Liver (tissue), 9 donors: ENCODE results near the gene FSIP2. TPM values are rescaled to one million over a fixed set of nuclear protein-coding genes. Genes with fewer than 3 reads are reported as not detected.

Experiments used
- DNase-seq: peaks from one replicate; pipeline ENCODE4 v3.0.0-alpha.2; 2017; ENCODE audit warnings: low spot score
- H3K27ac ChIP-seq, 2 donors: one replicate each; pipeline ENCODE4 v1.7.0; 2013; ENCODE audit warnings: inconsistent platforms in 2 of 2, low read length in 2 of 2, control low read depth in 1 of 2, low read depth in 1 of 2, mild to moderate bottlenecking in 1 of 2
- H3K27me3 ChIP-seq, 4 donors: one replicate each; pipeline versions ENCODE4 v1.6.1 to v1.7.0; 2013; ENCODE audit warnings: low read length in 3 of 4, inconsistent platforms in 1 of 4, mild to moderate bottlenecking in 1 of 4, moderate library complexity in 1 of 4; ENCODE audit not compliant: control insufficient read depth in 4 of 4, insufficient read depth in 4 of 4
- H3K36me3 ChIP-seq, 4 donors: one replicate each; pipeline versions ENCODE4 v1.6.1 to v1.7.0; 2013; ENCODE audit warnings: low read length in 3 of 4, mild to moderate bottlenecking in 3 of 4, low read depth in 1 of 4, moderate library complexity in 1 of 4; ENCODE audit not compliant: control insufficient read depth in 4 of 4, insufficient read depth in 3 of 4
- H3K4me1 ChIP-seq, 4 donors: one replicate each; pipeline versions ENCODE4 v1.6.1 to v1.7.0; 2013; ENCODE audit warnings: low read length in 3 of 4, mild to moderate bottlenecking in 3 of 4, moderate library complexity in 1 of 4; ENCODE audit not compliant: control insufficient read depth in 4 of 4, insufficient read depth in 4 of 4
- H3K4me3 ChIP-seq, 3 donors: one replicate each; pipeline versions ENCODE4 v1.6.1 to v1.7.0; 2013; ENCODE audit warnings: low read length in 3 of 3, control low read depth in 1 of 3, low read depth in 1 of 3, mild to moderate bottlenecking in 1 of 3
- H3K9ac ChIP-seq, 2 donors: one replicate each; pipeline ENCODE4 v1.7.0; 2013; ENCODE audit warnings: low read length in 2 of 2, mild to moderate bottlenecking in 2 of 2, moderate library complexity in 2 of 2, control low read depth in 1 of 2, low read depth in 1 of 2
- H3K9me3 ChIP-seq, 4 donors: one replicate each; pipeline versions ENCODE4 v1.6.1 to v1.7.0; 2013; ENCODE audit warnings: low read length in 3 of 4; ENCODE audit not compliant: control insufficient read depth in 4 of 4
- EGR1 ChIP-seq, 2 donors: IDR thresholded peaks; 2 replicates each; pipeline ENCODE4 v1.6.1; 2016 to 2018; ENCODE audit warnings: antibody characterized with exemption in 2 of 2, low read depth in 2 of 2
- FOXA1 ChIP-seq: IDR thresholded peaks from 2 replicates; pipeline ENCODE4 v1.6.1; 2016; ENCODE audit warnings: antibody characterized with exemption
- FOXA2 ChIP-seq: IDR thresholded peaks from 2 replicates; pipeline ENCODE4 v1.6.1; 2016; ENCODE audit warnings: antibody characterized with exemption
- GABPA ChIP-seq, 2 donors: IDR thresholded peaks in 1 of 2; conservative IDR thresholded peaks in 1 of 2; 2 replicates each; pipeline ENCODE4 v1.6.1; 2016; ENCODE audit warnings: antibody characterized with exemption in 2 of 2, mild to moderate bottlenecking in 1 of 2, moderate library complexity in 1 of 2
- HNF4A ChIP-seq, 2 donors: conservative IDR thresholded peaks; 2 replicates each; pipeline ENCODE4 v1.6.1; 2016; ENCODE audit warnings: antibody characterized with exemption in 2 of 2, mild to moderate bottlenecking in 2 of 2
- HNF4G ChIP-seq: IDR thresholded peaks from 2 replicates; pipeline ENCODE4 v1.6.1; 2016; ENCODE audit warnings: antibody characterized with exemption
- JUND ChIP-seq, 2 donors: IDR thresholded peaks; 2 replicates each; pipeline ENCODE4 v1.6.1; 2016; ENCODE audit warnings: antibody characterized with exemption in 2 of 2
- NR2F2 ChIP-seq: IDR thresholded peaks from 2 replicates; pipeline ENCODE4 v1.6.1; 2016; ENCODE audit warnings: antibody characterized with exemption
- RAD21 ChIP-seq, 2 donors: IDR thresholded peaks; 2 replicates each; pipeline ENCODE4 v1.6.1; 2016; ENCODE audit warnings: antibody characterized with exemption in 2 of 2, mild to moderate bottlenecking in 2 of 2
- RXRA ChIP-seq, 2 donors: IDR thresholded peaks; 2 replicates each; pipeline ENCODE4 v1.6.1; 2017 to 2018; ENCODE audit warnings: antibody characterized with exemption in 2 of 2, mild to moderate bottlenecking in 1 of 2
- SP1 ChIP-seq: IDR thresholded peaks from 2 replicates; pipeline ENCODE4 v1.6.1; 2018; ENCODE audit warnings: antibody characterized with exemption, mild to moderate bottlenecking
- TAF1 ChIP-seq: conservative IDR thresholded peaks from 2 replicates; pipeline ENCODE4 v1.6.1; 2016; ENCODE audit warnings: antibody characterized with exemption, mild to moderate bottlenecking
- YY1 ChIP-seq: IDR thresholded peaks from 2 replicates; pipeline ENCODE4 v1.6.1; 2016; ENCODE audit warnings: antibody characterized with exemption, mild to moderate bottlenecking
- WGBS: extraction: QIAGEN DNeasy Blood & Tissue Kit; methylation state at CpG from one replicate; pipeline ENCODE4 v1.1.7; 2013; 5-methylcytosine and 5-hydroxymethylcytosine counted together
- polyA plus RNA-seq, 2 donors: library from polyadenylated mRNA; stranded (reverse) in 1 of 2; unstranded in 1 of 2; fragments of 200-250 nt in 1 of 2; fragments of >200 nt in 1 of 2; fragmentation: Nextera tagmentation in 1 of 2; extraction: Ambion mirVana in 1 of 2; gene quantifications; one replicate each; pipeline versions ENCODE4 v1.2.1 to v1.2.3, GENCODE V29; 2013 to 2015
- total RNA-seq, 2 donors: library from RNA; depleted of rRNA; stranded (reverse); fragments of >200 nt; gene quantifications; one replicate each; pipeline ENCODE4 v1.2.3, GENCODE V29; 2014
- TF ChIP-seq, protein P1 (sequence below): IDR thresholded peaks from 2 replicates; pipeline ENCODE4 v1.6.1; 2016; ENCODE audit warnings: antibody characterized with exemption
- TF ChIP-seq, protein P2 (sequence below): fragments of 150-350 bp; IDR thresholded peaks from 2 replicates; pipeline ENCODE4 v1.5.1; 2017; ENCODE audit warnings: improper control_type of control experiment, low read depth, low read length; ENCODE audit not compliant: missing input control
- TF ChIP-seq, protein P3 (sequence below): IDR thresholded peaks from 2 replicates; pipeline ENCODE4 v1.6.1; 2016; ENCODE audit warnings: antibody characterized with exemption
- TF ChIP-seq, protein P4 (sequence below): IDR thresholded peaks from 2 replicates; pipeline ENCODE4 v1.6.1; 2016; ENCODE audit warnings: antibody characterized with exemption, mild to moderate bottlenecking
- TF ChIP-seq, protein P5 (sequence below): IDR thresholded peaks from 2 replicates; pipeline ENCODE4 v1.6.1; 2016; ENCODE audit warnings: antibody characterized with exemption
- donor health status: healthy.
- donor health status: healthy.
- donor health status: healthy.
- donor health status: healthy.
- donor health status: healthy.

The FSIP2 gene
- total and polyA plus RNA-seq, 4 donors = 0.01 to 0.75 (median 0.19) TPM

DNA sequence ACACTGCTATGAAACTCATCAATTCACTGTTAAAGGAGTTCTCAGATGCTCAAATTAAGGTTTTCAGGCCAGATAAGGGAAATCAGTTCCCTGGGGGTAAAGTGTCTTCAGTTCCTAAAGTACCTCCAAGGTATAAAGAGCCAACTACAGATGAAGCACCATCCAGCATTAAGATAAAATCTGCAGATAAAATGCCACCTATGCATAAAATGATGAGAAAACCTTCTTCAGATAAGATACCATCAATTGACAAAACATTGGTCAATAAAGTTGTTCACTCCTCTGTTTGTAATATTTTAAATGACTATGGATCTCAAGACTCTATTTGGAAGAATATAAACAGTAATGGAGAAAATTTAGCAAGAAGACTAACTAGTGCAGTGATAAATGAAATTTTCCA, 68.2 kb downstream of the FSIP2 start:
- Histone ChIP-seq H3K9ac (no peak overlapping the region), H3K9me3 (no peaks in the 10 kb centered on the region), H3K4me1 (no peaks in the 10 kb centered on the region), H3K27ac (no peak overlapping the region), H3K36me3 (no peaks in the 10 kb centered on the region), H3K4me3 (no peak overlapping the region), H3K27me3 (no peaks in the 10 kb centered on the region)
- no peak for TF ChIP-seq FOXA2
- TF ChIP-seq, protein P1, sequence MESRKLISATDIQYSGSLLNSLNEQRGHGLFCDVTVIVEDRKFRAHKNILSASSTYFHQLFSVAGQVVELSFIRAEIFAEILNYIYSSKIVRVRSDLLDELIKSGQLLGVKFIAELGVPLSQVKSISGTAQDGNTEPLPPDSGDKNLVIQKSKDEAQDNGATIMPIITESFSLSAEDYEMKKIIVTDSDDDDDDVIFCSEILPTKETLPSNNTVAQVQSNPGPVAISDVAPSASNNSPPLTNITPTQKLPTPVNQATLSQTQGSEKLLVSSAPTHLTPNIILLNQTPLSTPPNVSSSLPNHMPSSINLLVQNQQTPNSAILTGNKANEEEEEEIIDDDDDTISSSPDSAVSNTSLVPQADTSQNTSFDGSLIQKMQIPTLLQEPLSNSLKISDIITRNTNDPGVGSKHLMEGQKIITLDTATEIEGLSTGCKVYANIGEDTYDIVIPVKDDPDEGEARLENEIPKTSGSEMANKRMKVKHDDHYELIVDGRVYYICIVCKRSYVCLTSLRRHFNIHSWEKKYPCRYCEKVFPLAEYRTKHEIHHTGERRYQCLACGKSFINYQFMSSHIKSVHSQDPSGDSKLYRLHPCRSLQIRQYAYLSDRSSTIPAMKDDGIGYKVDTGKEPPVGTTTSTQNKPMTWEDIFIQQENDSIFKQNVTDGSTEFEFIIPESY = no peak
- TF ChIP-seq, protein P2, sequence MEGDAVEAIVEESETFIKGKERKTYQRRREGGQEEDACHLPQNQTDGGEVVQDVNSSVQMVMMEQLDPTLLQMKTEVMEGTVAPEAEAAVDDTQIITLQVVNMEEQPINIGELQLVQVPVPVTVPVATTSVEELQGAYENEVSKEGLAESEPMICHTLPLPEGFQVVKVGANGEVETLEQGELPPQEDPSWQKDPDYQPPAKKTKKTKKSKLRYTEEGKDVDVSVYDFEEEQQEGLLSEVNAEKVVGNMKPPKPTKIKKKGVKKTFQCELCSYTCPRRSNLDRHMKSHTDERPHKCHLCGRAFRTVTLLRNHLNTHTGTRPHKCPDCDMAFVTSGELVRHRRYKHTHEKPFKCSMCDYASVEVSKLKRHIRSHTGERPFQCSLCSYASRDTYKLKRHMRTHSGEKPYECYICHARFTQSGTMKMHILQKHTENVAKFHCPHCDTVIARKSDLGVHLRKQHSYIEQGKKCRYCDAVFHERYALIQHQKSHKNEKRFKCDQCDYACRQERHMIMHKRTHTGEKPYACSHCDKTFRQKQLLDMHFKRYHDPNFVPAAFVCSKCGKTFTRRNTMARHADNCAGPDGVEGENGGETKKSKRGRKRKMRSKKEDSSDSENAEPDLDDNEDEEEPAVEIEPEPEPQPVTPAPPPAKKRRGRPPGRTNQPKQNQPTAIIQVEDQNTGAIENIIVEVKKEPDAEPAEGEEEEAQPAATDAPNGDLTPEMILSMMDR = no peak
- no peak for TF ChIP-seq RAD21 (IDR thresholded peaks at IDR 0.05)
- no peak for TF ChIP-seq NR2F2
- TF ChIP-seq JUND (IDR thresholded peaks at IDR 0.05) = no peak
- TF ChIP-seq EGR1 (IDR thresholded peaks at IDR 0.05; ENCODE audit: low read depth in 2 of 2) = no peak
- TF ChIP-seq FOXA1 = no peak
- TF ChIP-seq YY1 = no peak
- TF ChIP-seq, protein P3, sequence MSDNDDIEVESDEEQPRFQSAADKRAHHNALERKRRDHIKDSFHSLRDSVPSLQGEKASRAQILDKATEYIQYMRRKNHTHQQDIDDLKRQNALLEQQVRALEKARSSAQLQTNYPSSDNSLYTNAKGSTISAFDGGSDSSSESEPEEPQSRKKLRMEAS = no peak
- TF ChIP-seq, protein P4, sequence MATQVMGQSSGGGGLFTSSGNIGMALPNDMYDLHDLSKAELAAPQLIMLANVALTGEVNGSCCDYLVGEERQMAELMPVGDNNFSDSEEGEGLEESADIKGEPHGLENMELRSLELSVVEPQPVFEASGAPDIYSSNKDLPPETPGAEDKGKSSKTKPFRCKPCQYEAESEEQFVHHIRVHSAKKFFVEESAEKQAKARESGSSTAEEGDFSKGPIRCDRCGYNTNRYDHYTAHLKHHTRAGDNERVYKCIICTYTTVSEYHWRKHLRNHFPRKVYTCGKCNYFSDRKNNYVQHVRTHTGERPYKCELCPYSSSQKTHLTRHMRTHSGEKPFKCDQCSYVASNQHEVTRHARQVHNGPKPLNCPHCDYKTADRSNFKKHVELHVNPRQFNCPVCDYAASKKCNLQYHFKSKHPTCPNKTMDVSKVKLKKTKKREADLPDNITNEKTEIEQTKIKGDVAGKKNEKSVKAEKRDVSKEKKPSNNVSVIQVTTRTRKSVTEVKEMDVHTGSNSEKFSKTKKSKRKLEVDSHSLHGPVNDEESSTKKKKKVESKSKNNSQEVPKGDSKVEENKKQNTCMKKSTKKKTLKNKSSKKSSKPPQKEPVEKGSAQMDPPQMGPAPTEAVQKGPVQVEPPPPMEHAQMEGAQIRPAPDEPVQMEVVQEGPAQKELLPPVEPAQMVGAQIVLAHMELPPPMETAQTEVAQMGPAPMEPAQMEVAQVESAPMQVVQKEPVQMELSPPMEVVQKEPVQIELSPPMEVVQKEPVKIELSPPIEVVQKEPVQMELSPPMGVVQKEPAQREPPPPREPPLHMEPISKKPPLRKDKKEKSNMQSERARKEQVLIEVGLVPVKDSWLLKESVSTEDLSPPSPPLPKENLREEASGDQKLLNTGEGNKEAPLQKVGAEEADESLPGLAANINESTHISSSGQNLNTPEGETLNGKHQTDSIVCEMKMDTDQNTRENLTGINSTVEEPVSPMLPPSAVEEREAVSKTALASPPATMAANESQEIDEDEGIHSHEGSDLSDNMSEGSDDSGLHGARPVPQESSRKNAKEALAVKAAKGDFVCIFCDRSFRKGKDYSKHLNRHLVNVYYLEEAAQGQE = no peak
- no peak for TF ChIP-seq TAF1
- no peak for TF ChIP-seq RXRA (IDR thresholded peaks at IDR 0.05)
- TF ChIP-seq HNF4G = no peak
- no peak for TF ChIP-seq GABPA (IDR thresholded peaks at IDR 0.05 in 1 of 2, conservative IDR thresholded peaks at IDR 0.05 in 1 of 2)
- no peak for TF ChIP-seq SP1
- no peak for TF ChIP-seq HNF4A (conservative IDR thresholded peaks at IDR 0.05)
- TF ChIP-seq, protein P5, sequence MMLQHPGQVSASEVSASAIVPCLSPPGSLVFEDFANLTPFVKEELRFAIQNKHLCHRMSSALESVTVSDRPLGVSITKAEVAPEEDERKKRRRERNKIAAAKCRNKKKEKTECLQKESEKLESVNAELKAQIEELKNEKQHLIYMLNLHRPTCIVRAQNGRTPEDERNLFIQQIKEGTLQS = no peak
- no peak for DNase-seq

DNA sequence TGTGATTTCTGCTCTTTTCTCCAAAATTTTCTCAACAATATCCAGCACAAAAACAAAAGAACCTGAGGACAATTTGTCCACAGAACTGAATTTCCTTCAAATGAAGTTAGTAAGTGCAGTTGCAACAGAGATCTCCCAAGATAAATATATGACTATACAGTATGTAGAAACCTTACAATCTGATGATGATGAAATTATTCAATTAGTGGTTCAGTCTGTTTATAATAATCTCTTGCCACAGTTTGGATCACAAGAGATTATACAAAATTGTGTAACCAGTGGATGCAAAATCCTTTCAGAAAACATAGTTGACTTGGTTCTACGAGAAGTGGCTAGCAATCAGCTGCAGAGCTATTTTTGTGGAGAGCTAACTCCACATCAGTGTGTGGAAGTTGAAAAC, 68.7 kb downstream of the FSIP2 start:
- Histone ChIP-seq H3K9me3 (no peaks in the 10 kb centered on the region), H3K9ac (no peak overlapping the region), H3K4me3 (no peak overlapping the region), H3K36me3 (no peaks in the 10 kb centered on the region), H3K27ac (no peak overlapping the region), H3K27me3 (no peaks in the 10 kb centered on the region), H3K4me1 (no peaks in the 10 kb centered on the region)
- WGBS = 92% methylated on average over 1 of the region's 1 CpG
- DNase-seq = no peak
- no peak for TF ChIP-seq YY1
- no peak for TF ChIP-seq FOXA2
- TF ChIP-seq JUND (IDR thresholded peaks at IDR 0.05) = no peak
- TF ChIP-seq EGR1 (IDR thresholded peaks at IDR 0.05; ENCODE audit: low read depth in 2 of 2) = no peak
- TF ChIP-seq RXRA (IDR thresholded peaks at IDR 0.05) = no peak
- TF ChIP-seq TAF1 = no peak
- TF ChIP-seq, protein P4 = no peak
- TF ChIP-seq, protein P2 = no peak
